Glomerular visceral epithelial cell (primary cell): ENCODE results near the gene ARSA.

Experiments used
- DNase-seq: peaks from one replicate; pipeline ENCODE4 v3.0.0-alpha.2; 2016; ENCODE audit errors: extremely low spot score

ARSA gene

DNA sequence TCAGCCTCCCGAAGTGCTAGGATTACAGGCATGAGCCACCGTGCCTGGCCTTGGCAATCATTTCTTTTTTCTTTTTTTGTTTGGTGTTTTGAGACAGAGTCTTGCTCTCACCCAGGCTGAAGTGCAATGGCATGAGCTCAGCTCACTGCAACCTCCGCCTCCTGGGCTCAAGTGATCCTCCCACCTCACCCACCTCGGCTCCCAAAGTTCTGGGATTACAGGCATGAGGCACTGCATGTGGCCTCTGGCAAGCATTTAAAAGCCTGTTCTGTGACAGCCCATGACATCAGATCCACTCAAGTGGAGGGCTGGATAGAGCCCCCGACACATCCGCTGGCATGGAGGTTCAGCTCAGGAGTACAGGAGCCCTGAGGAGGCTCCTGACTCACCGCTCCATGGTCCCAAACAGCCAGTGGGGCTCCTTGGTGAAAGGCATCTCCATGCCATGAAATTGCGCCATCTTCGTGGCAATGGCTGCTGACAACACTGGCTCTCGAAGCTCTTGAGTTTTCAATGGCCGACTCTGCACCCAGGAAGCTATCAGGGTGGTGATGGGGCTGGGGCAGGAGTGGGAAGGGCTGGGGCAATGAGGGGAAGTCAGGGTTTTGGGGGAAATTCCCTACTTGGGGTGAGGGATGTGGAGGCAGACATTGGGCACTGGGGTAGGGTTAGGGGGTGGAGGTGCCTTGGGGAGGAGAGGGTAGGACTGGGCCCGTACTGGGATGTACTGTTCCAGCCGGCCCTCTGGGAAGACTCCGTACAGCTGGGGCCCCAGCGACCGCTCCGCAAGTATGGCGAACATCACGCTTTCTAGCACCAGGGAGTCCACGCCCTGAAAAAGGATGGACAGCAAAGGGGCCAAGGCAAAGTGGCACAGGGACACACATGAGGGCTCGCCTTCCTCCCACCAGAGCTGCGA is 46.7 kb downstream of the ARSA start:
- DNase-seq: no peak

GRCh38 chr22:50579752-50580151 is 48.2 kb downstream of the ARSA start:
- DNase-seq: no peak

DNA sequence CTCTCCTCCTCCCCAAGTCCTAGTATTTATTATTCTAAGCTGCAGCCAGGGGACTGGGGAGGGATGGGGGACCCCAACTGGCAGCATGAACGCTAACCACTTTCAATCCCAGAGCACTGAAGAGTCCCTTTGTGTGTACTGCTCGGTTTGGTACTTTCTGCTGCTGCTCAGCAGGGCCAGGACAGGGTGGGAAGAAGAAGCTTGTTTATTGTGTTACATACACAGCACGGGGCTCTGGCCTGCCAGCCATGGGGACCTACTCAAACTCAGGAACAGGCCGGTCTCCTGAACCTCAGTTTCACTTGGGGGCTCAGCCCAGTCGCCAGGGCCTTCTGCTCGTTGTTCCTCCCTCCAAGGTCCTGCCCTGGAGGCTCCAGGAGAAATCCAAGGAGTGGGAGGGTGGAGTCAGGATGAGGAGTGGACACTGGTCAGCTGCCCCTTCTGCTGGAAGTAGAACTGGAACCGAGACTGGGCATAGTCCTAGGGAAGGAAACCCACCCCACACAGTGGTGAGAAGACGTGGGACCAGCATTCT is 49.1 kb downstream of the ARSA start:
- DNase-seq: no peak

DNA sequence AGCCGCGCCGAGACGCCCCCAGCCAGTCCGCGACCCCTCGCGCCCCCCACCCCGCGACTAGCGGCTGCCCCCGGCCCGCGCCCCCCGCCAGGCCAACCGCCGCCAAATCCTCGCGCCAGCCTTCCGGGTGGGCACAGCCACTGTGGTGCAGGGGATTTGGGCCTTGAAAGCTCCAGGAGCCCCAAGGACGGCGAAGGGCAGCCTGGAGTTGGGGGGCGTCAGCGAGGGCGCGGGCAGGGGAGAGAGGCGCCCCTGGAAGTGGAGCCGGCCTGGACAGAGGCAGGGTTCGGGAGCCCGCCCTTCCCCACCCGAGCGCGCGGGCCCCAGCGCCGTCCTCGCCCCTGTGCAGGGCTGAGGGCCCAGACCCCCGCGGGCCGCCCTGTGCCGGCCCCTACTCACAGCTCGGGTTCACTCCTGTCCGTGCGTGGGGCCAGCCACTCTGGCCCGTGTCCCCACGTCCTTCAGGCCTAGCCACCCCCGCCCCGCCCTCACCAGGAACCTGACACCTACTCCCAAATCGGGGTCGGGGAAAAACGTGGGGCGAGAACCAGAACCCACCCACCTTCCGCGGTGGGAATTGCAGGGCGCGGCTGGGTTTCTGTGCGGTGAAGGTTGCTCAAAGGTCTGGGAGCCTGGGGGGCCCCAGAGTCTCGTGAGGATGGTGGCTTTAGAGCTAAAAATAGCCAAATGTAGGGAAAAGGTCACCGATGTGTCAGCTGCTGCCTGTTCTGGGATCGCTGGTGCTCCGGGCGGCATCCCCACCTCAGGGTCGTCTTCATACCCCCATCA is 49.8 kb downstream of the ARSA start, which contains the start of gene CPT1B:
CPT1B (minus strand) TSS at position 441 of the 789 bp plus-strand sequence. CDS start 512 bp downstream, outside the sequence.
- DNase-seq: no peak

DNA sequence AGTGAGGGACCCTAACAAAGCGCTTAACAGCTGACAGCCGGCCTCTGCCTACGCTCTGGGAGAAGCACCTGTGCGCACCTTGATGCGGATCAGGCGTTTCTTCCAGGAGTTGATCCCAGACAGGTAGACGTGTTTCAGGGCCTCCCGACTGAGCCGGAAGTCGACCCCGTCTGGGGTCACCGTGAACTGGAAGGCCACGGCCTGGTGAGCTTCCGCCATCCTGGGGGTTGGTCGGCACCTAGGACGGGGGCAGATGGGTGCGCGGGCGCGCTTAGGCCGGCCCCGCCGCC is 50.3 kb downstream of the ARSA start:
- no peak for DNase-seq

DNA sequence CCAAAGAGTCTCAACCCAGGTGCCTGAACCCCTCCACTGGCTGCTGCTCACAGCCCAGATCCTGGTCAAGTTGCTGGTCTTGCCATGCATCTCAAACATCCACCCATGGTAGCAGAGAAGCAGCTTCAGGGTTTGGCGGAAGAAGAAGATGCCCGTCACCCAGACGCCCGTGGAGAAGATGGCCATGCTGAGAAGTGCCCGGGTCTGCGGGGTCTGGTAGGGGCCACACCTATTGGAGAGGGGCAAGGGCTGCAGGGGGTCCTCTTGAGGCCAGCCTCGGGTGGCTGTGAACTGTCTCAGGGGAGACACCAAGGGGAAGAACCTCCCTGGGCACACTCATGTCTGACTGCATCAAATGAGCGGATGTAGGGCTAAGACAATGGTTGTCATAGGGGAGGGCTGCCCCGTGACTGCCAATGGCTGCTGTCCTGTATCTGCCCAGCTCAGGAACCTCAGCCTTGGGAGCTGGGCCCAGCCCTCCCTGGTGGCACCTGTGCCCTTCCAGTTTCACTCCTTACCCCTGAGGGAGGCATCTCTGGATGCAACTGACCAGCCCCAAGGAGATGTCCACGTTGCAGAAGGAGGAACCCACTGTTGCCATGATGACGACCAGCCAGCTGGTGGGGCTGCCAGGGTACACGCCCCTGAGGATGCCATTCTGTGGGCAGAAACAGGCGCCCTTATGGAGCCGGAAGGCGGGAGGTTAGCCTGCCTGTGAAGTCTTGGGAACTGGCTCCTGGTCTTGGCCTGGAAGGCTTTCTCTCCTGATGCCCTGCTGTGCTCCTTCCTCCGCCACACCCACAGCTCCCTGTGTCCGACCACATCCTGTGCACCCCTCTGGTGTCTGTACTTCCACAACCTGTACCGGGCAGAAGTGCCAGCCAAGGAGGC is 50.9 kb downstream of the ARSA start:
- DNase-seq: no peak

- peak; percentile 36 for DNase-seq
Measured at GRCh38 chr22:50576070-50576469, 51.9 kb downstream of the ARSA start.

DNA sequence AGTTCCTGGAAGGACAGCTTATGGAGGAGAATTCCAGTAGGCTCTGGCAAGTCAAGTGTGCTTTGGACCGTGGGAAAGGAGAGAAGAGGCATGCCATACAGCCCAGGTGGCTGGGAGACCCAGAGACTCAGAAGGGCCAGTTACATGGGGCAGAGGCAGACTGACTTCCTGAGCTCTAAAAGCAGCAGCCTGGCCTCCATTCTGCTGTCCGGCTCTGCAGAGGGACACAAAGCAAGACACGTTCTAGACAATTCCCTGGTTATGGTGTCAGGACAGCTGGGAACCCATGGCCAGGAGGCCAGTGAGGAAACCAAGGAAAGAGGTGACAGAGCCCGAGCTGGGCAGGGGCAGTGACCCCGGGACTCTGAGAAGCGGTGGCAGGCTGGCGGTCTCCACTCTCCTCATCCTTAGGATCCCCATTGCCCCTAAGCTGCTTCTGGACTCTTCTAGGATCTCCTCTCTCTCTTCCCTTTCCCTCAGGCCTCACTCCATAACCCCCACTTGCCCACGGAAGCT is 52.5 kb downstream of the ARSA start:
- DNase-seq: no peak
